H1 (cell line): ENCODE measurements around the gene COG3. TPM values are rescaled to one million over a fixed set of nuclear protein-coding genes. Genes with fewer than 3 reads are reported as not detected.

Experiments used
- CTCF ChIA-PET: fragments of 300-600 bp; sonication (Branson Sonifier 250); formaldehyde crosslinking; loops from one replicate; lab custom pipeline; 2021; ENCODE audit not compliant: partially characterized antibody; lab: Charles Lee
- POLR2A ChIA-PET: fragments of 300-600 bp; sonication (Branson Sonifier 250); formaldehyde crosslinking; loops from one replicate; lab custom pipeline; 2021; ENCODE audit warnings: inconsistent platforms; ENCODE audit not compliant: partially characterized antibody; lab: Charles Lee
- DNase-seq, 2 experiments: peaks; one replicate each; pipeline versions ENCODE4 v3.0.0 to v3.0.0-alpha.2; 2010 to 2022; ENCODE audit warnings: low spot score in 2 of 2, low read depth in 1 of 2, mixed read lengths in 1 of 2
- FAIRE-seq: peaks from 2 replicates; lab custom pipeline; 2011; peaks lifted over from hg19 to GRCh38; lab: Jason Lieb, UNC
- H2AFZ ChIP-seq: 2 replicates; pipeline ENCODE4 v1.8.1; 2012; ENCODE audit warnings: low read length, inconsistent platforms
- H2AK5ac ChIP-seq: 2 replicates; pipeline ENCODE4 v1.6.1; 2013; ENCODE audit warnings: low read depth, low read length
- H2BK120ac ChIP-seq: replicated peaks from 2 replicates; pipeline ENCODE3; 2013; ENCODE audit warnings: low read depth, low read length, inconsistent platforms
- H2BK12ac ChIP-seq: 2 replicates; pipeline ENCODE4 v1.6.1; 2013; ENCODE audit warnings: low read depth, low read length
- H2BK15ac ChIP-seq: 2 replicates; pipeline ENCODE4 v1.6.1; 2013; ENCODE audit warnings: low read length
- H2BK20ac ChIP-seq: 2 replicates; pipeline ENCODE4 v1.6.1; 2013; ENCODE audit warnings: low read length
- H2BK5ac ChIP-seq: 2 replicates; pipeline ENCODE4 v1.6.1; 2013; ENCODE audit warnings: low read depth, low read length
- H3K14ac ChIP-seq: 2 replicates; pipeline ENCODE4 v1.6.1; 2013; ENCODE audit warnings: inconsistent platforms; ENCODE audit not compliant: insufficient read length
- H3K18ac ChIP-seq: 2 replicates; pipeline ENCODE4 v1.6.1; 2013; ENCODE audit warnings: low read length; ENCODE audit errors: extremely low read depth
- H3K23ac ChIP-seq: 2 replicates; pipeline ENCODE4 v1.6.1; 2013; ENCODE audit warnings: inconsistent platforms; ENCODE audit not compliant: insufficient read length
- H3K23me2 ChIP-seq: 2 replicates; pipeline ENCODE4 v1.6.1; 2013; ENCODE audit warnings: low read depth, low read length
- H3K27ac ChIP-seq: 2 replicates; pipeline ENCODE4 v1.6.1; 2011; ENCODE audit warnings: low read depth, low read length, inconsistent platforms
- H3K27me3 ChIP-seq, 4 experiments: replicated peaks in 1 of 4; 1 replicate in 1 of 4; 2 replicates in 3 of 4; pipeline versions ENCODE4 v1.6.1 to v1.8.1; 2011 to 2013; ENCODE audit warnings: low read length in 3 of 4, mild to moderate bottlenecking in 3 of 4, inconsistent platforms in 2 of 4, mixed read lengths in 2 of 4, moderate library complexity in 1 of 4; ENCODE audit not compliant: control insufficient read depth in 3 of 4, insufficient read depth in 3 of 4; ENCODE audit errors: extremely low read depth in 1 of 4
- H3K36me3 ChIP-seq, 4 experiments: 2 replicates each; pipeline versions ENCODE4 v1.6.1 to v1.8.1; 2011 to 2013; ENCODE audit warnings: mild to moderate bottlenecking in 4 of 4, low read length in 3 of 4, moderate library complexity in 2 of 4, control low read depth in 1 of 4, inconsistent platforms in 1 of 4; ENCODE audit not compliant: insufficient read depth in 4 of 4, control insufficient read depth in 2 of 4
- H3K4ac ChIP-seq: replicated peaks from 2 replicates; pipeline ENCODE3; 2013; ENCODE audit warnings: low read length, low read depth, mixed read lengths, inconsistent platforms; ENCODE audit not compliant: insufficient read length
- H3K4me1 ChIP-seq, 4 experiments: replicated peaks in 1 of 4; 1 replicate in 1 of 4; 2 replicates in 3 of 4; pipeline versions ENCODE4 v1.6.1 to v1.8.1; 2011 to 2013; ENCODE audit warnings: low read length in 3 of 4, inconsistent platforms in 2 of 4, mixed read lengths in 1 of 4; ENCODE audit not compliant: insufficient read depth in 4 of 4, control insufficient read depth in 3 of 4
- H3K4me2 ChIP-seq, 2 experiments: 2 replicates each; pipeline versions ENCODE4 v1.6.1 to v1.8.1; 2011 to 2013; ENCODE audit warnings: low read depth in 2 of 2, low read length in 2 of 2, control low read depth in 1 of 2, inconsistent platforms in 1 of 2, mild to moderate bottlenecking in 1 of 2; ENCODE audit not compliant: insufficient read depth in 1 of 2
- H3K4me3 ChIP-seq, 4 experiments: fragments of 200-600, 300-600 bp in 1 of 4; sonication (generic), shearing (Covaris generic), sonication (Bioruptor Twin) in 1 of 4; 2 replicates each; pipeline versions ENCODE4 v1.5.1 to v1.8.1; 2011 to 2016; ENCODE audit warnings: low read length in 4 of 4, low read depth in 3 of 4, control low read depth in 2 of 4, inconsistent platforms in 2 of 4, mild to moderate bottlenecking in 2 of 4, mixed read lengths in 1 of 4, moderate library complexity in 1 of 4; ENCODE audit not compliant: insufficient read depth in 2 of 4; ENCODE audit errors: extremely low read depth in 1 of 4
- H3K56ac ChIP-seq: replicated peaks from 2 replicates; pipeline ENCODE3; 2013; ENCODE audit warnings: low read depth, mild to moderate bottlenecking, mixed read lengths, low read length, inconsistent platforms; ENCODE audit not compliant: insufficient read length
- H3K79me1 ChIP-seq: 2 replicates; pipeline ENCODE4 v1.6.1; 2013; ENCODE audit warnings: low read depth, low read length, control low read depth
- H3K79me2 ChIP-seq, 2 experiments: 2 replicates each; pipeline versions ENCODE4 v1.6.1 to v1.8.1; 2012 to 2013; ENCODE audit warnings: low read length in 2 of 2, mild to moderate bottlenecking in 2 of 2, inconsistent platforms in 1 of 2; ENCODE audit not compliant: insufficient read depth in 2 of 2, control insufficient read depth in 1 of 2
- H3K9ac ChIP-seq, 4 experiments: replicated peaks in 1 of 4; 1 replicate in 1 of 4; 2 replicates in 3 of 4; pipeline versions ENCODE4 v1.6.1 to v1.8.1; 2011 to 2013; ENCODE audit warnings: low read depth in 3 of 4, low read length in 3 of 4, control low read depth in 2 of 4, mild to moderate bottlenecking in 2 of 4, moderate library complexity in 2 of 4, inconsistent platforms in 1 of 4; ENCODE audit errors: extremely low read depth in 1 of 4
- H3K9me3 ChIP-seq, 2 experiments: 2 replicates each; pipeline versions ENCODE4 v1.6.1 to v1.8.1; 2012 to 2013; ENCODE audit warnings: mild to moderate bottlenecking in 2 of 2, moderate library complexity in 2 of 2, control low read depth in 1 of 2, inconsistent platforms in 1 of 2, low read depth in 1 of 2, low read length in 1 of 2, mixed read lengths in 1 of 2; ENCODE audit not compliant: insufficient read depth in 2 of 2
- H4K20me1 ChIP-seq, 2 experiments: replicated peaks in 1 of 2; 2 replicates each; pipeline versions ENCODE3 to v1.8.1; 2011 to 2013; ENCODE audit warnings: inconsistent platforms in 2 of 2, low read length in 2 of 2, mild to moderate bottlenecking in 1 of 2; ENCODE audit not compliant: insufficient read depth in 2 of 2, control insufficient read depth in 1 of 2
- H4K5ac ChIP-seq: 2 replicates; pipeline ENCODE4 v1.6.1; 2013; ENCODE audit warnings: low read length, low read depth, mixed read lengths, inconsistent platforms; ENCODE audit not compliant: insufficient read length
- H4K8ac ChIP-seq: 2 replicates; pipeline ENCODE4 v1.8.0; 2013; ENCODE audit warnings: mild to moderate bottlenecking, moderate library complexity, low read length, inconsistent platforms; ENCODE audit not compliant: insufficient read depth; ENCODE audit errors: extremely low read depth
- H4K91ac ChIP-seq: replicated peaks from 2 replicates; pipeline ENCODE3; 2013; ENCODE audit warnings: low read length, mixed read lengths, inconsistent platforms; ENCODE audit not compliant: insufficient read length
- ASH2L ChIP-seq: fragments of 200-600, 300-600 bp; sonication (generic); IDR thresholded peaks from one replicate; pipeline ENCODE4 v1.7.1; 2017; ENCODE audit warnings: low read length
- ATF3 ChIP-seq: IDR thresholded peaks from 2 replicates; pipeline ENCODE4 v1.6.1; 2011; ENCODE audit warnings: low read depth, mild to moderate bottlenecking, low read length; ENCODE audit not compliant: insufficient read depth
- CEBPB ChIP-seq: IDR thresholded peaks from 2 replicates; pipeline ENCODE4 v1.6.1; 2012; ENCODE audit warnings: low read depth, low read length
- CHD1 ChIP-seq: IDR thresholded peaks from 2 replicates; pipeline ENCODE4 v1.6.1; 2012; ENCODE audit warnings: low read depth, low read length, improper control_type of control experiment
- E2F6 ChIP-seq: IDR thresholded peaks from 2 replicates; pipeline ENCODE4 v1.6.1; 2012; ENCODE audit warnings: inconsistent platforms
- KDM1A ChIP-seq: fragments of 200-600, 300-600 bp; sonication (generic); IDR thresholded peaks from 2 replicates; pipeline ENCODE4 v1.7.1; 2016; ENCODE audit warnings: mild to moderate bottlenecking, low read length, borderline replicate concordance
- MAX ChIP-seq: IDR thresholded peaks from 2 replicates; pipeline ENCODE4 v1.6.1; 2012; ENCODE audit warnings: inconsistent platforms
- NANOG ChIP-seq: IDR thresholded peaks from 2 replicates; pipeline ENCODE4 v1.6.1; 2011; ENCODE audit warnings: low read length, low read depth, mild to moderate bottlenecking, inconsistent platforms; ENCODE audit not compliant: insufficient read depth, poor library complexity, severe bottlenecking
- RBBP5 ChIP-seq: IDR thresholded peaks from 2 replicates; pipeline ENCODE4 v1.7.1; 2012; ENCODE audit warnings: low read depth, mild to moderate bottlenecking, inconsistent platforms, low read length, moderate library complexity, borderline replicate concordance
- SIN3A ChIP-seq, 2 experiments: IDR thresholded peaks in 1 of 2; conservative IDR thresholded peaks in 1 of 2; 2 replicates each; pipeline ENCODE4 v1.6.1; 2011 to 2012; ENCODE audit warnings: low read length in 2 of 2, improper control_type of control experiment in 1 of 2, low read depth in 1 of 2, mild to moderate bottlenecking in 1 of 2
- TAF1 ChIP-seq: IDR thresholded peaks from 2 replicates; pipeline ENCODE4 v1.6.1; 2011; ENCODE audit warnings: mild to moderate bottlenecking, low read depth, low read length
- WGBS, 2 experiments: shearing (Covaris generic) in 1 of 2; methylation state at CpG; one replicate each; pipeline versions ENCODE4 v1.1.6 to v1.1.7; 2013 to 2015; ENCODE audit warnings: low lambda C conversion rate in 2 of 2, mixed read lengths in 2 of 2, inconsistent platforms in 1 of 2, low coverage in 1 of 2, missing lambda C conversion rate in 1 of 2; ENCODE audit not compliant: insufficient replicate concordance in 2 of 2, insufficient coverage in 1 of 2, insufficient read length in 1 of 2; ENCODE audit errors: extremely low coverage in 1 of 2, missing lambda C conversion rate in 1 of 2; 5-methylcytosine and 5-hydroxymethylcytosine counted together
- polyA plus RNA-seq, 7 experiments: library from polyadenylated mRNA; depleted of rRNA in 3 of 7; stranded (reverse) in 5 of 7; unstranded in 2 of 7; fragments of >200 nt in 5 of 7; fragments of 200-250 nt in 2 of 7; gene quantifications; 1 replicate in 5 of 7; 2 replicates in 1 of 7; 4 replicates in 1 of 7; pipeline versions ENCODE4 v1.2.1 to v1.2.3, GENCODE V29; 2011 to 2013; ENCODE audit warnings: missing spikeins in 2 of 7, mixed read lengths in 2 of 7
- total RNA-seq: library from RNA; stranded (reverse); fragmentation: NEBNext Ultra II Directional; extraction: Animal tissue kit (Norgen Biotek cat#: 25700); gene quantifications from 2 replicates; pipeline ENCODE4 v1.2.1, GENCODE V29; 2021

The COG3 gene
- total and polyA plus RNA-seq, 2 of the 8 experiments (the other 6 are each of a cell fraction or from before 2014, with no cell fraction given), result 12.7 to 13.5 TPM

DNA sequence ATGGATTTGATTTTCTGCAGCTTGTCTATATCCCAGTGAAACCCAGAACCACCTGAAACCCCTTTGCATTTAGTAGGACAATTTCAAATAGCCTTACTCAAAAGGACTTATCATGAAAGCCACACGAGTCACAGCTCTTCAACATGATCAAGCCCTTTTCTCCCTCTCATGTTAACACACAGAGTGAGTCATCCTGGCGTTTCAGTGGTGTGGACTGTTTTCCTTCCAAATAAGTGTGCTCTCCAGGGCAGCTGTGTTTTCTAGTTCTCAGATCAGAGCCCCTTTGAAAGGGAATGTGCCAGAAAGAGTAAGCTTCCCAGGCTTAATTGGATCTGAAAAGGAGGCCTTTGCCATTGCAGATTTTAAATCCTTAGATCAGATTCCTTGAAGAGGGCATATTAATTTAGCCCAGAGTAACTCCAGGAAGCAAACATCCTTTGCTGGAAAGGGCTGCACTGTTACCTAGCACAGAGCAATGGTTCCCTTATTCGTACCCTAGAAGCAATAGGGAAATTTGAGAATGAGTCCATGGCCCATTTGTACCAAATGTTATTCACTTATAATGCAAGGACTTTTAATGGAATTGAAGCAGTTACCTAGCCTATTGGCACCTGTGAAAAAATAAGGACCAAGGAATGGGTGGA lies 99.5 kb downstream of the COG3 start:
- peaks cover 0 to 1% of the 10 kb centered on the region in 2 experiments for H4K20me1 ChIP-seq
- H4K5ac ChIP-seq, result no peak overlapping the region
- DNase-seq (no peak), FAIRE-seq (no peak)
- no peaks in the 10 kb centered on the region for H3K79me1 ChIP-seq
- no peak overlapping the region for H3K23ac ChIP-seq
- H2AFZ ChIP-seq, result no peak overlapping the region
- H3K36me3 ChIP-seq, result no peaks in the 10 kb centered on the region
- no peak overlapping the region for H3K4me3 ChIP-seq
- no peaks in the 10 kb centered on the region for H3K79me2 ChIP-seq
- ChIA-PET POLR2A (no interaction called here), CTCF (interaction anchor here (1.4 kb wide), 1 partner anchor 10 kb away, joined by 3 read pairs; no protein-coding TSS in a partner anchor)
- H2AK5ac ChIP-seq, result no peak overlapping the region
- peaks cover 10 to 12% of the 10 kb centered on the region in 2 experiments; a peak in 3 of 4 replicates for H3K9me3 ChIP-seq
- H4K91ac ChIP-seq, result no peak overlapping the region
- no peak overlapping the region for H3K4me2 ChIP-seq
- H4K8ac ChIP-seq, result no peak overlapping the region
- H3K4ac ChIP-seq, result no peak overlapping the region
- no peak overlapping the region for H3K56ac ChIP-seq
- no peaks in the 10 kb centered on the region for H3K27me3 ChIP-seq
- whole genome bisulfite sequencing, 2 experiments, result 87% methylated on average over 3 of the region's 3 CpGs; no CpG with 5 or more reads in 1 of the 2 experiments
- H3K27ac ChIP-seq, result no peak overlapping the region
- H2BK20ac ChIP-seq, result no peak overlapping the region
- peaks cover 0 to 3% (median 1%) of the 10 kb centered on the region in 4 experiments; a peak in 1 of 7 replicates for H3K4me1 ChIP-seq
- no peak overlapping the region for H2BK12ac ChIP-seq
- H3K9ac ChIP-seq, result no peak overlapping the region
- H3K14ac ChIP-seq, result no peak overlapping the region
- H2BK15ac ChIP-seq, result no peak overlapping the region
- H2BK5ac ChIP-seq, result no peak overlapping the region
- H3K18ac ChIP-seq, result no peak overlapping the region
- no peaks in the 10 kb centered on the region for H3K23me2 ChIP-seq
- H2BK120ac ChIP-seq, result no peak overlapping the region
- no peak for TF ChIP-seq RBBP5
- TF ChIP-seq TAF1, result no peak
- TF ChIP-seq E2F6, result no peak
- TF ChIP-seq ATF3, result no peak
- no peak for TF ChIP-seq ASH2L
- no peak for TF ChIP-seq KDM1A
- TF ChIP-seq SIN3A (conservative IDR thresholded peaks at IDR 0.05 in 1 of 2, IDR thresholded peaks at IDR 0.05 in 1 of 2; ENCODE audit: low read depth in 1 of 2, low read length in 2 of 2), result no peak
- TF ChIP-seq CHD1, result no peak
- no peak for TF ChIP-seq NANOG
- no peak for TF ChIP-seq CEBPB
- no peak for TF ChIP-seq MAX
